Vagina (tissue), 2 donors: ENCODE results near the gene NEK6. TPM values are rescaled to one million over a fixed set of nuclear protein-coding genes. Genes with fewer than 3 reads are reported as not detected.
"Not testable (repeated sequence)": the region's sequence is repeated elsewhere in the genome, so short reads cannot be mapped to it uniquely, and the experiment has no call there.

ENCODE experiments used
- DNase-seq, 2 donors: peaks; one replicate each; pipeline ENCODE4 v3.0.0-alpha.2; 2017; ENCODE audit errors: extremely low spot score in 2 of 2
- H3K27ac ChIP-seq: fragments of 200-600 bp; sonication (generic); one replicate; pipeline ENCODE4 v1.5.1; 2019
- H3K27me3 ChIP-seq: fragments of 200-600 bp; sonication (generic); one replicate; pipeline ENCODE4 v1.5.1; 2019
- H3K36me3 ChIP-seq, 2 donors: fragments of 200-600 bp; sonication (generic); one replicate each; pipeline ENCODE4 v1.5.1; 2017 to 2019
- H3K4me1 ChIP-seq: fragments of 200-600 bp; sonication (generic); one replicate; pipeline ENCODE4 v1.5.1; 2019
- H3K4me3 ChIP-seq, 2 donors: fragments of 200-600 bp; sonication (generic); 1 replicate in 1 of 2; 2 replicates in 1 of 2; pipeline ENCODE4 v1.5.1; 2016 to 2019
- H3K9me3 ChIP-seq: fragments of 200-600 bp; sonication (generic); one replicate; pipeline ENCODE4 v1.5.1; 2019
- CTCF ChIP-seq, 3 experiments: fragments of 450-650 bp in 2 of 3; fragments of 200-600 bp in 1 of 3; sonication (generic) in 1 of 3; IDR thresholded peaks; one replicate each; pipeline ENCODE4 v1.5.1; 2017 to 2019; ENCODE audit warnings: antibody characterized with exemption in 3 of 3, mild to moderate bottlenecking in 2 of 3, moderate library complexity in 2 of 3
- POLR2A ChIP-seq, 2 donors: fragments of 450-650 bp; IDR thresholded peaks; one replicate each; pipeline ENCODE4 v1.6.1; 2017; ENCODE audit warnings: antibody characterized with exemption in 2 of 2, mild to moderate bottlenecking in 2 of 2, moderate library complexity in 2 of 2
- POLR2AphosphoS5 ChIP-seq, 2 donors: sonication (generic); formaldehyde crosslinking; IDR thresholded peaks; one replicate each; pipeline ENCODE4 v1.9.0; 2017; ENCODE audit warnings: antibody characterized with exemption in 2 of 2, mild to moderate bottlenecking in 2 of 2, low read depth in 1 of 2; ENCODE audit not compliant: insufficient read depth in 1 of 2
- intact Hi-C: fragments of 100-400 bp; cut with DNase I; formaldehyde crosslinking; loops from one replicate; pipeline ENCODE4 v1.15.1; 2023
- total RNA-seq: library from RNA; depleted of rRNA; stranded (reverse); fragments of >200 nt; gene quantifications from one replicate; pipeline ENCODE4 v1.2.3, GENCODE V29; 2016

The NEK6 gene
- total RNA-seq, 1 donor from 2014 or later, result 44.4 TPM

GRCh38 chr9:124248960-124249359 is 8.8 kb upstream of the NEK6 start:
- no peaks in the 10 kb centered on the region for H3K9me3 ChIP-seq
- no peaks in the 10 kb centered on the region for H3K36me3 ChIP-seq
- DNase-seq, result no peak
- H3K4me3 ChIP-seq, result no peak overlapping the region
- no peak overlapping the region for H3K27ac ChIP-seq
- intact Hi-C loops, result loop anchor here (10.0 kb wide), 1 partner anchor 46 kb away; no protein-coding TSS in a partner anchor
- H3K4me1 ChIP-seq, result no peaks in the 10 kb centered on the region
- TF ChIP-seq CTCF (IDR thresholded peaks at IDR 0.05) (no peak), POLR2AphosphoS5 (IDR thresholded peaks at IDR 0.05; ENCODE audit: insufficient read depth in 1 of 2, low read depth in 1 of 2) (no peak), POLR2A (IDR thresholded peaks at IDR 0.05) (no peak)
- no peaks in the 10 kb centered on the region for H3K27me3 ChIP-seq

GRCh38 chr9:124251204-124251603 is 6.5 kb upstream of the NEK6 start:
- H3K27me3 ChIP-seq, result no peaks in the 10 kb centered on the region
- peaks cover 3% of the 10 kb centered on the region for H3K4me1 ChIP-seq
- H3K27ac ChIP-seq, result no peak overlapping the region
- intact Hi-C loops, result no loop called here
- H3K4me3 ChIP-seq, result no peak overlapping the region
- no peaks in the 10 kb centered on the region for H3K36me3 ChIP-seq
- H3K9me3 ChIP-seq, result no peaks in the 10 kb centered on the region
- no peak for TF ChIP-seq POLR2A (IDR thresholded peaks at IDR 0.05)
- no peak for TF ChIP-seq CTCF (IDR thresholded peaks at IDR 0.05)
- no peak for TF ChIP-seq POLR2AphosphoS5 (IDR thresholded peaks at IDR 0.05; ENCODE audit: insufficient read depth in 1 of 2, low read depth in 1 of 2)
- no peak for DNase-seq

- Histone ChIP-seq H3K4me3 (no peak overlapping the region), H3K27ac (no peak overlapping the region), H3K4me1 (peaks cover 9% of the 10 kb centered on the region), H3K27me3 (no peaks in the 10 kb centered on the region), H3K9me3 (no peaks in the 10 kb centered on the region), H3K36me3 (no peaks in the 10 kb centered on the region)
- TF ChIP-seq POLR2AphosphoS5 (IDR thresholded peaks at IDR 0.05; ENCODE audit: insufficient read depth in 1 of 2, low read depth in 1 of 2) (no peak), POLR2A (IDR thresholded peaks at IDR 0.05) (no peak), CTCF (IDR thresholded peaks at IDR 0.05) (no peak)
- no peak for DNase-seq
- intact Hi-C loops, result no loop called here
These were observed 6.0 kb upstream of the NEK6 start for GRCh38 chr9:124251605-124252378.

- H3K27ac ChIP-seq, H3K36me3 ChIP-seq, intact Hi-C loops, H3K9me3 ChIP-seq, DNase-seq, H3K27me3 ChIP-seq, H3K4me3 ChIP-seq: not testable (repeated sequence)
- H3K4me1 ChIP-seq, result peaks cover 17% of the 10 kb centered on the region
These were observed 4.9 kb upstream of the NEK6 start for GRCh38 chr9:124252878-124253277.

- intact Hi-C loops, result no loop called here
- TF ChIP-seq POLR2AphosphoS5 (IDR thresholded peaks at IDR 0.05; ENCODE audit: insufficient read depth in 1 of 2, low read depth in 1 of 2) (no peak), CTCF (IDR thresholded peaks at IDR 0.05) (no peak), POLR2A (IDR thresholded peaks at IDR 0.05) (no peak)
These were observed 3.5 kb upstream of the NEK6 start for GRCh38 chr9:124254261-124254682.

More at GRCh38 chr9:124254261-124254682, 3.5 kb upstream of the NEK6 start:
- H3K27ac ChIP-seq, result no peak overlapping the region
- H3K36me3 ChIP-seq, result no peaks in the 10 kb centered on the region
- H3K4me1 ChIP-seq, result peaks cover 28% of the 10 kb centered on the region
- no peak for DNase-seq
- H3K9me3 ChIP-seq, result no peaks in the 10 kb centered on the region
- no peak overlapping the region for H3K4me3 ChIP-seq
- H3K27me3 ChIP-seq, result no peaks in the 10 kb centered on the region
